Measurements from ENCODE around the gene RAB7A. TPM values are rescaled to one million over a fixed set of nuclear protein-coding genes. Genes with fewer than 3 reads are reported as not detected.

RAB7A gene
- total and polyA plus RNA-seq, 10 of the 15 experiments (the other 5 are each of a cell fraction or from before 2014, with no cell fraction given): 40.3 to 212 (median 160) TPM

DNA sequence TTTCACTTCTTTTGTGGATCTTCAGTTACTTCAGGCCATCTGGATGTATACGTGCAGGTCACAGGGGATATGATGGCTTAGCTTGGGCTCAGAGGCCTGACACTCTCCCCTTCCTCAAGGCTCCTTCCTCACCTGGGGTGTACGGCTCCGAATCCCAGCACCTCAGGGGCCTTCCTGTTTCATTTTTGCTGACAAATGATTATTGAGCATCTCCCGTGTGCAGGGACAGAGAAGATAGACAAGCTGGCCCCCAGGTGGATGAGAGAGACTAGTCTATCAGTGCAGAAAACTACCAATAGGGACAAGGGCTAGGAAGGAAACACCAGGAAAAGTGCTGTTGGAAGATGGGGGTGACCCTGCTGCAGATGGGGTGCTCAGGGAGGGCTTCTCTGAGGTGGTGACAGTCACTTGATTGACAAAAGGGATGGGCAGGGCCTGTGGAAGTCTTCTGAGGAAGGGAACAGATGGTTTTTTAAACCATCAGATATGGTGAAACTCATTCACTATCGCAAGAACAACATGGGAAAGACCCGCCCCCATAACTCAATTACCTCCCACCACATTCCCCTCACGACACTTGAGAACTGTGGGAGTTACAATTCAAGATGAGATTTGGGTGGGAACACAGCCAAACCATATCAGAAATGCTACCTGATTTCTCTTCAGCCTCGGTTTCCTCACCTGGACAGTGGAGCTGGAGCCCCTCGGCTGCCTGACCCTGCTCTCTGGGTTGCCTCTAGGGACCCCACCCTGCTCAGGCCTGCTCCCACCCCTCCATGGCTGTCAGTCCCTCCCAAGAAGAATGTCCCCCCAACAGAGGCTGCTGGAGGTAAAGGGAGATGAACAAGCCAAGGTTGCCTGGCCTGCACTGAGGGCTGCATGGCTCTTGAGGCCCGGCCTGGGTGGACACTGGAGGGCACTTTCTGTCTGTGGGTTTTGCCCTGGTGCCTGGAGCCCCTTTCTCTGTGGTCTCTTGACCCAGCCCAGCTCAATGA lies 116.2 kb downstream of the RAB7A start:
- Histone ChIP-seq H3K27me3 (replicated peaks in 1 of 2; ENCODE audit: control insufficient read depth in 2 of 2, insufficient read depth in 2 of 2, low read length in 1 of 2) (no peaks in the 10 kb centered on the region), H2AFZ (ENCODE audit: control insufficient read depth, low read depth, low read length) (no peak overlapping the region), H3K4me1 (ENCODE audit: control insufficient read depth, insufficient read depth, low read length) (peaks cover 4% of the 10 kb centered on the region), H3K4me3 (no peak overlapping the region), H3K79me2 (ENCODE audit: control insufficient read depth, insufficient read depth, low read length) (no peaks in the 10 kb centered on the region), H3K36me3 (ENCODE audit: control insufficient read depth in 2 of 2, insufficient read depth in 2 of 2, low read length in 1 of 2) (no peaks in the 10 kb centered on the region), H3K9me3 (replicated peaks; ENCODE audit: control insufficient read depth, insufficient read depth, low read length) (no peaks in the 10 kb centered on the region), H4K20me1 (ENCODE audit: control insufficient read depth, insufficient read depth) (no peaks in the 10 kb centered on the region), H3K9ac (ENCODE audit: control insufficient read depth, insufficient read depth, low read length) (no peak overlapping the region), H3K27ac (ENCODE audit: control insufficient read depth, insufficient read depth) (no peak overlapping the region), H3K4me2 (ENCODE audit: control insufficient read depth, insufficient read depth) (no peak overlapping the region)
- in situ Hi-C loops (cut with MboI) (no loop called here), intact Hi-C loops (cut with micrococcal nuclease; ENCODE audit: unreplicated experiment) (no loop called here)
- CTCF ChIA-PET: interaction anchor here (0.9 kb wide), 1 partner anchor 85 kb away, joined by 3 read pairs; no protein-coding TSS in a partner anchor
- ATAC-seq (no peak), DNase-seq (ENCODE audit: low read depth, low spot score) (no peak), FAIRE-seq (no peak)
- POLR2A ChIA-PET: no interaction called here
- 36% methylated on average over 10 of the region's 10 CpGs for WGBS (ENCODE audit: insufficient coverage, insufficient replicate concordance, low lambda C conversion rate, missing lambda C conversion rate)
- TF ChIP-seq EED (IDR thresholded peaks at IDR 0.05; ENCODE audit: low read depth) (no peak), ATF7 (IDR thresholded peaks at IDR 0.05; ENCODE audit: low read depth) (no peak), SIN3A (IDR thresholded peaks at IDR 0.05; ENCODE audit: low read depth, low read length) (no peak), NFYB (IDR thresholded peaks at IDR 0.05; ENCODE audit: insufficient read depth, low read depth, low read length) (no peak), ZNF217 (IDR thresholded peaks at IDR 0.05) (no peak), MTA3 (IDR thresholded peaks at IDR 0.05; ENCODE audit: borderline replicate concordance, low read length) (no peak), KDM1A (IDR thresholded peaks at IDR 0.05; ENCODE audit: borderline replicate concordance) (no peak), LARP7 (IDR thresholded peaks at IDR 0.05) (no peak), RBBP5 (conservative IDR thresholded peaks at IDR 0.05) (no peak), CHD4 (IDR thresholded peaks at IDR 0.05) (no peak), POLR2A (IDR thresholded peaks at IDR 0.05; ENCODE audit: low read depth, low read length) (no peak), RAD21 (IDR thresholded peaks at IDR 0.05; ENCODE audit: insufficient read depth, low read depth, low read length) (no peak), ASH2L (IDR thresholded peaks at IDR 0.05; ENCODE audit: borderline replicate concordance, low read depth) (no peak), CREB1 (IDR thresholded peaks at IDR 0.05; ENCODE audit: low read depth) (no peak), STAT3 (IDR thresholded peaks at IDR 0.05; ENCODE audit: low read depth, low read length) (no peak), MYC (IDR thresholded peaks at IDR 0.05; ENCODE audit: insufficient read depth, insufficient read length, insufficient replicate concordance, low read length, severe bottlenecking) (no peak)
- TF ChIP-seq, protein P1, sequence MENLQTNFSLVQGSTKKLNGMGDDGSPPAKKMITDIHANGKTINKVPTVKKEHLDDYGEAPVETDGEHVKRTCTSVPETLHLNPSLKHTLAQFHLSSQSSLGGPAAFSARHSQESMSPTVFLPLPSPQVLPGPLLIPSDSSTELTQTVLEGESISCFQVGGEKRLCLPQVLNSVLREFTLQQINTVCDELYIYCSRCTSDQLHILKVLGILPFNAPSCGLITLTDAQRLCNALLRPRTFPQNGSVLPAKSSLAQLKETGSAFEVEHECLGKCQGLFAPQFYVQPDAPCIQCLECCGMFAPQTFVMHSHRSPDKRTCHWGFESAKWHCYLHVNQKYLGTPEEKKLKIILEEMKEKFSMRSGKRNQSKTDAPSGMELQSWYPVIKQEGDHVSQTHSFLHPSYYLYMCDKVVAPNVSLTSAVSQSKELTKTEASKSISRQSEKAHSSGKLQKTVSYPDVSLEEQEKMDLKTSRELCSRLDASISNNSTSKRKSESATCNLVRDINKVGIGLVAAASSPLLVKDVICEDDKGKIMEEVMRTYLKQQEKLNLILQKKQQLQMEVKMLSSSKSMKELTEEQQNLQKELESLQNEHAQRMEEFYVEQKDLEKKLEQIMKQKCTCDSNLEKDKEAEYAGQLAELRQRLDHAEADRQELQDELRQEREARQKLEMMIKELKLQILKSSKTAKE (IDR thresholded peaks at IDR 0.05; ENCODE audit: low read depth, poor library complexity, severe bottlenecking): no peak
- BruUV-seq (replicated peaks): no TSS peak
- SMC1A ChIA-PET (ENCODE audit: uncharacterized antibody, unreplicated experiment): no interaction called here
- RAD21 ChIA-PET (ENCODE audit: unreplicated experiment): no interaction called here

Data from GM12878 (cell line).